ENCODE results near the gene DSN1. TPM values are rescaled to one million over a fixed set of nuclear protein-coding genes. Genes with fewer than 3 reads are reported as not detected.

The DSN1 gene
- total and polyA plus RNA-seq, 2 experiments from 2014 or later = 19.4 to 26.4 TPM

DNA sequence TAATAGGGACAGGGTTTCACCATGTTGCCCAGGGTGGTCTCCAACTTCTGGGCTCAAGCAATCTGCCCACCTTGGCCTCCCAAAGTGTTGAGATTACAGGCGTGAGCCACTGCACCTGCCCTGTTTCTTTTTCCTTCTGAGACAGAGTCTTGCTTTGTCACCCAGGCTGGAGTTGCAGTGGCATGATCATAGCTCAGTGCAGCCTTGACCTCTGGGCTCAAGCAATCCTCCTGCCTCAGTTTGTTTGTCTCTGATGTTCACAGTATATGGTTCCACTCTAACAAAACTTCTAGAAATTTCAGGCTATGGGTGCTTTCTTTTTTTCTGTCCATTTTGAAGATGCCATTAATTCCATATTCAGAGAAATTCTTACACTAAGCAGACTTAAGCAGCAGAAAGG lies 60.8 kb downstream of the DSN1 start:
- DNase-seq (ENCODE audit: low spot score) (no peak), ATAC-seq (no peak)
- no peaks in the 10 kb centered on the region for H3K9me3 Mint-ChIP-seq

More for the DNA sequence above, 60.8 kb downstream of the DSN1 start:
- H3K27me3 ChIP-seq (ENCODE audit: insufficient read depth) = no peaks in the 10 kb centered on the region
- no peaks in the 10 kb centered on the region for H3F3A ChIP-seq (replicated peaks; ENCODE audit: low read depth)
- no peak for TF ChIP-seq EZH2phosphoT487 (IDR thresholded peaks at IDR 0.05; ENCODE audit: unreplicated experiment)
- TF ChIP-seq JUNB (IDR thresholded peaks at IDR 0.05; ENCODE audit: unreplicated experiment) = no peak
- TF ChIP-seq, protein P1, sequence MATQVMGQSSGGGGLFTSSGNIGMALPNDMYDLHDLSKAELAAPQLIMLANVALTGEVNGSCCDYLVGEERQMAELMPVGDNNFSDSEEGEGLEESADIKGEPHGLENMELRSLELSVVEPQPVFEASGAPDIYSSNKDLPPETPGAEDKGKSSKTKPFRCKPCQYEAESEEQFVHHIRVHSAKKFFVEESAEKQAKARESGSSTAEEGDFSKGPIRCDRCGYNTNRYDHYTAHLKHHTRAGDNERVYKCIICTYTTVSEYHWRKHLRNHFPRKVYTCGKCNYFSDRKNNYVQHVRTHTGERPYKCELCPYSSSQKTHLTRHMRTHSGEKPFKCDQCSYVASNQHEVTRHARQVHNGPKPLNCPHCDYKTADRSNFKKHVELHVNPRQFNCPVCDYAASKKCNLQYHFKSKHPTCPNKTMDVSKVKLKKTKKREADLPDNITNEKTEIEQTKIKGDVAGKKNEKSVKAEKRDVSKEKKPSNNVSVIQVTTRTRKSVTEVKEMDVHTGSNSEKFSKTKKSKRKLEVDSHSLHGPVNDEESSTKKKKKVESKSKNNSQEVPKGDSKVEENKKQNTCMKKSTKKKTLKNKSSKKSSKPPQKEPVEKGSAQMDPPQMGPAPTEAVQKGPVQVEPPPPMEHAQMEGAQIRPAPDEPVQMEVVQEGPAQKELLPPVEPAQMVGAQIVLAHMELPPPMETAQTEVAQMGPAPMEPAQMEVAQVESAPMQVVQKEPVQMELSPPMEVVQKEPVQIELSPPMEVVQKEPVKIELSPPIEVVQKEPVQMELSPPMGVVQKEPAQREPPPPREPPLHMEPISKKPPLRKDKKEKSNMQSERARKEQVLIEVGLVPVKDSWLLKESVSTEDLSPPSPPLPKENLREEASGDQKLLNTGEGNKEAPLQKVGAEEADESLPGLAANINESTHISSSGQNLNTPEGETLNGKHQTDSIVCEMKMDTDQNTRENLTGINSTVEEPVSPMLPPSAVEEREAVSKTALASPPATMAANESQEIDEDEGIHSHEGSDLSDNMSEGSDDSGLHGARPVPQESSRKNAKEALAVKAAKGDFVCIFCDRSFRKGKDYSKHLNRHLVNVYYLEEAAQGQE (IDR thresholded peaks at IDR 0.05; ENCODE audit: unreplicated experiment) = no peak
- TF ChIP-seq, protein P2, sequence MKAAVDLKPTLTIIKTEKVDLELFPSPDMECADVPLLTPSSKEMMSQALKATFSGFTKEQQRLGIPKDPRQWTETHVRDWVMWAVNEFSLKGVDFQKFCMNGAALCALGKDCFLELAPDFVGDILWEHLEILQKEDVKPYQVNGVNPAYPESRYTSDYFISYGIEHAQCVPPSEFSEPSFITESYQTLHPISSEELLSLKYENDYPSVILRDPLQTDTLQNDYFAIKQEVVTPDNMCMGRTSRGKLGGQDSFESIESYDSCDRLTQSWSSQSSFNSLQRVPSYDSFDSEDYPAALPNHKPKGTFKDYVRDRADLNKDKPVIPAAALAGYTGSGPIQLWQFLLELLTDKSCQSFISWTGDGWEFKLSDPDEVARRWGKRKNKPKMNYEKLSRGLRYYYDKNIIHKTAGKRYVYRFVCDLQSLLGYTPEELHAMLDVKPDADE (IDR thresholded peaks at IDR 0.05) = no peak
- TF ChIP-seq ZNF331 (CRISPR knock-in tag; IDR thresholded peaks at IDR 0.05; ENCODE audit: low read depth) = no peak
- no peak for TF ChIP-seq POLR2AphosphoS5 (IDR thresholded peaks at IDR 0.05; ENCODE audit: low read depth)
- TF ChIP-seq NANOG (IDR thresholded peaks at IDR 0.05; ENCODE audit: borderline replicate concordance) = no peak
- no peak for TF ChIP-seq EZH2 (IDR thresholded peaks at IDR 0.05; ENCODE audit: low read depth, unreplicated experiment)
- TF ChIP-seq, protein P3, sequence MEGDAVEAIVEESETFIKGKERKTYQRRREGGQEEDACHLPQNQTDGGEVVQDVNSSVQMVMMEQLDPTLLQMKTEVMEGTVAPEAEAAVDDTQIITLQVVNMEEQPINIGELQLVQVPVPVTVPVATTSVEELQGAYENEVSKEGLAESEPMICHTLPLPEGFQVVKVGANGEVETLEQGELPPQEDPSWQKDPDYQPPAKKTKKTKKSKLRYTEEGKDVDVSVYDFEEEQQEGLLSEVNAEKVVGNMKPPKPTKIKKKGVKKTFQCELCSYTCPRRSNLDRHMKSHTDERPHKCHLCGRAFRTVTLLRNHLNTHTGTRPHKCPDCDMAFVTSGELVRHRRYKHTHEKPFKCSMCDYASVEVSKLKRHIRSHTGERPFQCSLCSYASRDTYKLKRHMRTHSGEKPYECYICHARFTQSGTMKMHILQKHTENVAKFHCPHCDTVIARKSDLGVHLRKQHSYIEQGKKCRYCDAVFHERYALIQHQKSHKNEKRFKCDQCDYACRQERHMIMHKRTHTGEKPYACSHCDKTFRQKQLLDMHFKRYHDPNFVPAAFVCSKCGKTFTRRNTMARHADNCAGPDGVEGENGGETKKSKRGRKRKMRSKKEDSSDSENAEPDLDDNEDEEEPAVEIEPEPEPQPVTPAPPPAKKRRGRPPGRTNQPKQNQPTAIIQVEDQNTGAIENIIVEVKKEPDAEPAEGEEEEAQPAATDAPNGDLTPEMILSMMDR (conservative IDR thresholded peaks at IDR 0.05; ENCODE audit: low read depth in 2 of 2) = no peak
- TF ChIP-seq CREB1 (CRISPR knock-in tag; IDR thresholded peaks at IDR 0.05; ENCODE audit: low read depth) = no peak
- TF ChIP-seq, protein P4, sequence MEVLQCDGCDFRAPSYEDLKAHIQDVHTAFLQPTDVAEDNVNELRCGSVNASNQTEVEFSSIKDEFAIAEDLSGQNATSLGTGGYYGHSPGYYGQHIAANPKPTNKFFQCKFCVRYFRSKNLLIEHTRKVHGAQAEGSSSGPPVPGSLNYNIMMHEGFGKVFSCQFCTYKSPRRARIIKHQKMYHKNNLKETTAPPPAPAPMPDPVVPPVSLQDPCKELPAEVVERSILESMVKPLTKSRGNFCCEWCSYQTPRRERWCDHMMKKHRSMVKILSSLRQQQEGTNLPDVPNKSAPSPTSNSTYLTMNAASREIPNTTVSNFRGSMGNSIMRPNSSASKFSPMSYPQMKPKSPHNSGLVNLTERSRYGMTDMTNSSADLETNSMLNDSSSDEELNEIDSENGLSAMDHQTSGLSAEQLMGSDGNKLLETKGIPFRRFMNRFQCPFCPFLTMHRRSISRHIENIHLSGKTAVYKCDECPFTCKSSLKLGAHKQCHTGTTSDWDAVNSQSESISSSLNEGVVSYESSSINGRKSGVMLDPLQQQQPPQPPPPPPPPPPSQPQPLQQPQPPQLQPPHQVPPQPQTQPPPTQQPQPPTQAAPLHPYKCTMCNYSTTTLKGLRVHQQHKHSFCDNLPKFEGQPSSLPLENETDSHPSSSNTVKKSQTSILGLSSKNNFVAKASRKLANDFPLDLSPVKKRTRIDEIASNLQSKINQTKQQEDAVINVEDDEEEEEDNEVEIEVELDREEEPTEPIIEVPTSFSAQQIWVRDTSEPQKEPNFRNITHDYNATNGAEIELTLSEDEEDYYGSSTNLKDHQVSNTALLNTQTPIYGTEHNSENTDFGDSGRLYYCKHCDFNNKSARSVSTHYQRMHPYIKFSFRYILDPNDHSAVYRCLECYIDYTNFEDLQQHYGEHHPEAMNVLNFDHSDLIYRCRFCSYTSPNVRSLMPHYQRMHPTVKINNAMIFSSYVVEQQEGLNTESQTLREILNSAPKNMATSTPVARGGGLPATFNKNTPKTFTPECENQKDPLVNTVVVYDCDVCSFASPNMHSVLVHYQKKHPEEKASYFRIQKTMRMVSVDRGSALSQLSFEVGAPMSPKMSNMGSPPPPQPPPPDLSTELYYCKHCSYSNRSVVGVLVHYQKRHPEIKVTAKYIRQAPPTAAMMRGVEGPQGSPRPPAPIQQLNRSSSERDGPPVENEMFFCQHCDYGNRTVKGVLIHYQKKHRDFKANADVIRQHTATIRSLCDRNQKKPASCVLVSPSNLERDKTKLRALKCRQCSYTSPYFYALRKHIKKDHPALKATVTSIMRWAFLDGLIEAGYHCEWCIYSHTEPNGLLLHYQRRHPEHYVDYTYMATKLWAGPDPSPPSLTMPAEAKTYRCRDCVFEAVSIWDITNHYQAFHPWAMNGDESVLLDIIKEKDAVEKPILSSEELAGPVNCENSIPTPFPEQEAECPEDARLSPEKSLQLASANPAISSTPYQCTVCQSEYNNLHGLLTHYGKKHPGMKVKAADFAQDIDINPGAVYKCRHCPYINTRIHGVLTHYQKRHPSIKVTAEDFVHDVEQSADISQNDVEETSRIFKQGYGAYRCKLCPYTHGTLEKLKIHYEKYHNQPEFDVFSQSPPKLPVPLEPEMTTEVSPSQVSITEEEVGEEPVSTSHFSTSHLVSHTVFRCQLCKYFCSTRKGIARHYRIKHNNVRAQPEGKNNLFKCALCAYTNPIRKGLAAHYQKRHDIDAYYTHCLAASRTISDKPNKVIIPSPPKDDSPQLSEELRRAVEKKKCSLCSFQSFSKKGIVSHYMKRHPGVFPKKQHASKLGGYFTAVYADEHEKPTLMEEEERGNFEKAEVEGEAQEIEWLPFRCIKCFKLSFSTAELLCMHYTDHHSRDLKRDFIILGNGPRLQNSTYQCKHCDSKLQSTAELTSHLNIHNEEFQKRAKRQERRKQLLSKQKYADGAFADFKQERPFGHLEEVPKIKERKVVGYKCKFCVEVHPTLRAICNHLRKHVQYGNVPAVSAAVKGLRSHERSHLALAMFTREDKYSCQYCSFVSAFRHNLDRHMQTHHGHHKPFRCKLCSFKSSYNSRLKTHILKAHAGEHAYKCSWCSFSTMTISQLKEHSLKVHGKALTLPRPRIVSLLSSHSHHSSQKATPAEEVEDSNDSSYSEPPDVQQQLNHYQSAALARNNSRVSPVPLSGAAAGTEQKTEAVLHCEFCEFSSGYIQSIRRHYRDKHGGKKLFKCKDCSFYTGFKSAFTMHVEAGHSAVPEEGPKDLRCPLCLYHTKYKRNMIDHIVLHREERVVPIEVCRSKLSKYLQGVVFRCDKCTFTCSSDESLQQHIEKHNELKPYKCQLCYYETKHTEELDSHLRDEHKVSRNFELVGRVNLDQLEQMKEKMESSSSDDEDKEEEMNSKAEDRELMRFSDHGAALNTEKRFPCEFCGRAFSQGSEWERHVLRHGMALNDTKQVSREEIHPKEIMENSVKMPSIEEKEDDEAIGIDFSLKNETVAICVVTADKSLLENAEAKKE (CRISPR knock-in tag; IDR thresholded peaks at IDR 0.05) = no peak
- TF ChIP-seq ZNF114 (CRISPR knock-in tag; IDR thresholded peaks at IDR 0.05) = no peak
- no peak for TF ChIP-seq STAT1 (IDR thresholded peaks at IDR 0.05; ENCODE audit: unreplicated experiment)
- no peaks in the 10 kb centered on the region for H3K9me2 ChIP-seq (ENCODE audit: insufficient read depth)
- H3K4me2 ChIP-seq = no peak overlapping the region
- Mint-ChIP-seq H3K4me3 (no peak overlapping the region), H3K27me3 (ENCODE audit: insufficient read depth, low read depth, poor library complexity) (peaks cover 2% of the 10 kb centered on the region), H3K36me3 (ENCODE audit: low read depth) (no peaks in the 10 kb centered on the region), H3K27ac (no peak overlapping the region), H3K4me1 (no peaks in the 10 kb centered on the region)
- H3K36me3 ChIP-seq (ENCODE audit: insufficient read depth) = no peaks in the 10 kb centered on the region
- H3K79me2 ChIP-seq (replicated peaks; ENCODE audit: insufficient read depth) = no peaks in the 10 kb centered on the region
- no peak overlapping the region for H2AFZ ChIP-seq
- H4K20me1 ChIP-seq (replicated peaks; ENCODE audit: insufficient read depth) = no peaks in the 10 kb centered on the region; the same call in 1 of the 2 replicates
- no peak overlapping the region for H3K4me3 ChIP-seq
- no peak overlapping the region for H3K27ac ChIP-seq (ENCODE audit: low read depth)
- H3K4me1 ChIP-seq (ENCODE audit: insufficient read depth) = no peaks in the 10 kb centered on the region
